K562 (cell line): ENCODE data around the gene ZFP36. TPM values are rescaled to one million over a fixed set of nuclear protein-coding genes. Genes with fewer than 3 reads are reported as not detected.
A peak's percentile ranks its signal among the peaks of the same experiment; 100 is the strongest.

ENCODE experiments used
- AFF1 ChIP-seq, 2 experiments: fragments of 450-650 bp; IDR thresholded peaks; 2 replicates each; pipeline ENCODE4 v1.6.1; 2018; ENCODE audit warnings: mild to moderate bottlenecking in 2 of 2, low read depth in 1 of 2; ENCODE audit not compliant: partially characterized antibody in 2 of 2
- DACH1 ChIP-seq: fragments of 450-650 bp; IDR thresholded peaks from 2 replicates; pipeline ENCODE4 v1.6.1; 2018; ENCODE audit not compliant: partially characterized antibody
- EZH2 ChIP-seq: IDR thresholded peaks from 2 replicates; pipeline ENCODE4 v1.6.1; 2012; ENCODE audit warnings: low read depth, mild to moderate bottlenecking, inconsistent platforms, low read length, borderline replicate concordance
- GABPB1 ChIP-seq: sonication (generic); formaldehyde crosslinking; IDR thresholded peaks from 2 replicates; pipeline ENCODE4 v1.8.0; 2022; ENCODE audit warnings: mild to moderate bottlenecking, missing genetic modification reagents
- GTF2A2 ChIP-seq: IDR thresholded peaks from 2 replicates; pipeline ENCODE4 v1.6.1; 2016; ENCODE audit warnings: mild to moderate bottlenecking, missing genetic modification characterization, missing compliant biosample characterization
- HCFC1 ChIP-seq: IDR thresholded peaks from 2 replicates; pipeline ENCODE4 v1.6.1; 2012; ENCODE audit warnings: low read depth, low read length, improper control_type of control experiment
- HDAC6 ChIP-seq: IDR thresholded peaks from 2 replicates; pipeline ENCODE4 v1.6.1; 2012; ENCODE audit warnings: low read depth, mild to moderate bottlenecking, control low read depth, inconsistent platforms, low read length, moderate library complexity
- HLTF ChIP-seq: fragments of 450-650 bp; IDR thresholded peaks from 2 replicates; pipeline ENCODE4 v1.6.1; 2016
- MCM3 ChIP-seq: fragments of 450-650 bp; IDR thresholded peaks from 2 replicates; pipeline ENCODE4 v1.6.1; 2016
- NCOR1 ChIP-seq: fragments of 450-650 bp; IDR thresholded peaks from 2 replicates; pipeline ENCODE4 v1.6.1; 2016; ENCODE audit warnings: mild to moderate bottlenecking, moderate library complexity
- NFIC ChIP-seq: fragments of 450-650 bp; IDR thresholded peaks from 2 replicates; pipeline ENCODE4 v1.6.1; 2017; ENCODE audit warnings: mild to moderate bottlenecking, inconsistent platforms
- PCBP1 ChIP-seq: fragments of 200-400 bp; formaldehyde crosslinking; IDR thresholded peaks from 2 replicates; pipeline ENCODE4 v1.6.1; 2018; ENCODE audit warnings: mild to moderate bottlenecking, low read depth, low read length; ENCODE audit not compliant: poor library complexity, severe bottlenecking
- PHF21A ChIP-seq: fragments of 450-650 bp; IDR thresholded peaks from 2 replicates; pipeline ENCODE4 v1.6.1; 2017; ENCODE audit warnings: low read depth, borderline replicate concordance
- SIX5 ChIP-seq, 2 experiments: IDR thresholded peaks; 2 replicates each; pipeline ENCODE4 v1.6.1; 2011; ENCODE audit warnings: low read length in 2 of 2, borderline replicate concordance in 1 of 2, low read depth in 1 of 2, mild to moderate bottlenecking in 1 of 2, moderate library complexity in 1 of 2; ENCODE audit not compliant: insufficient read depth in 1 of 2
- SRSF7 ChIP-seq: fragments of 200-400 bp; formaldehyde crosslinking; optimal IDR thresholded peaks from 2 replicates; pipeline ENCODE3; 2017; ENCODE audit warnings: mild to moderate bottlenecking, low read depth, low read length
- TAF1 ChIP-seq: IDR thresholded peaks from 2 replicates; pipeline ENCODE4 v1.6.1; 2011; ENCODE audit warnings: mild to moderate bottlenecking, low read length, moderate library complexity; ENCODE audit not compliant: insufficient read depth, control insufficient read depth, severe bottlenecking; ENCODE audit errors: extremely low read depth
- TBL1XR1 ChIP-seq, 2 experiments: IDR thresholded peaks; 2 replicates each; pipeline ENCODE4 v1.6.1; 2012; ENCODE audit warnings: improper control_type of control experiment in 2 of 2, low read length in 2 of 2, mild to moderate bottlenecking in 1 of 2
- THRA ChIP-seq: fragments of 450-650 bp; IDR thresholded peaks from 2 replicates; pipeline ENCODE4 v1.6.1; 2017; ENCODE audit warnings: mild to moderate bottlenecking, moderate library complexity
- ZNF143 ChIP-seq: sonication (generic); formaldehyde crosslinking; IDR thresholded peaks from 2 replicates; pipeline ENCODE4 v1.9.0; 2022; ENCODE audit warnings: mild to moderate bottlenecking, missing genetic modification reagents
- ZNF589 ChIP-seq: fragments of 200-800 bp; sonication (Bioruptor generic); IDR thresholded peaks from 2 replicates; pipeline ENCODE4 v1.6.1; 2016; ENCODE audit warnings: low read depth, missing genetic modification characterization, missing compliant biosample characterization
- ZNF655 ChIP-seq: fragments of 250-450 bp; sonication (Bioruptor Pico); IDR thresholded peaks from 2 replicates; pipeline ENCODE4 v1.5.0; 2021
- ZNF668 ChIP-seq: fragments of 250-450 bp; sonication (Bioruptor Pico); IDR thresholded peaks from 2 replicates; pipeline ENCODE4 v1.8.0; 2022; ENCODE audit warnings: mild to moderate bottlenecking, inconsistent platforms
- ZNF717 ChIP-seq: fragments of 250-450 bp; sonication (Bioruptor Pico); IDR thresholded peaks from 2 replicates; pipeline ENCODE4 v1.5.0; 2021
- ZNF77 ChIP-seq: fragments of 250-450 bp; sonication (Bioruptor Pico); IDR thresholded peaks from 2 replicates; pipeline ENCODE4 v1.5.0; 2020
- polyA plus RNA-seq, 8 experiments: library from polyadenylated mRNA; depleted of rRNA in 4 of 8; stranded (reverse) in 5 of 8; unstranded in 3 of 8; fragments of >200 nt; fragmentation: Nextera tagmentation in 2 of 8; fragmentation: Illumina TruSeq in 1 of 8; extraction: Ambion mirVana in 2 of 8; extraction: Trizol in 1 of 8; gene quantifications; 2 replicates each; pipeline versions ENCODE4 v1.2.1 to v1.2.3, GENCODE V29; 2011 to 2014; ENCODE audit warnings: inconsistent platforms in 1 of 8, missing spikeins in 1 of 8
- total RNA-seq, 7 experiments: library from RNA; depleted of rRNA in 6 of 7; stranded (reverse); fragments of >200 nt in 6 of 7; fragmentation: Illumina TruSeq in 2 of 7; extraction: Trizol in 2 of 7; gene quantifications; 2 replicates each; pipeline versions ENCODE4 v1.2.1 to v1.2.3, GENCODE V29; 2011 to 2021; ENCODE audit warnings: low replicate concordance in 1 of 7

The ZFP36 gene
- total and polyA plus RNA-seq, 9 of the 15 experiments (the other 6 are each of a cell fraction or from before 2014, with no cell fraction given): 1.0 to 20.1 (median 3.5) TPM

- TF ChIP-seq GABPB1 (CRISPR knock-in tag): peak; percentile 91
- peak; percentile 87 for TF ChIP-seq ZNF143 (CRISPR knock-in tag)
- TF ChIP-seq HLTF: no peak
- TF ChIP-seq NFIC: peak; percentile 26; the same call in 1 of the 2 replicates
- no peak for TF ChIP-seq NCOR1
- no peak for TF ChIP-seq ZNF77 (CRISPR knock-in tag)
- TF ChIP-seq HDAC6: no peak
- no peak for TF ChIP-seq ZNF717 (CRISPR knock-in tag)
- peak in 1 of 2 experiments; percentile 78 for TF ChIP-seq AFF1 (IDR thresholded peaks at IDR 0.05; ENCODE audit: low read depth in 1 of 2, partially characterized antibody in 2 of 2)
- TF ChIP-seq ZNF668 (CRISPR knock-in tag): no peak
- TF ChIP-seq PHF21A: 0 out of 2 replicates have a peak, but pooled peaks have one; percentile 58
- TF ChIP-seq TBL1XR1 (IDR thresholded peaks at IDR 0.05; ENCODE audit: low read length in 2 of 2): no peak; a peak in 1 of 4 replicates
- no peak for TF ChIP-seq EZH2
- TF ChIP-seq MCM3: no peak
- TF ChIP-seq TAF1: peak; percentile 62
- TF ChIP-seq GTF2A2: peak; percentile 11; the same call in 1 of the 2 replicates
- TF ChIP-seq THRA: no peak
- no peak for TF ChIP-seq PCBP1
- no peak for TF ChIP-seq ZNF589
- no peak for TF ChIP-seq ZNF655
- TF ChIP-seq SIX5 (IDR thresholded peaks at IDR 0.05; ENCODE audit: borderline replicate concordance in 1 of 2, insufficient read depth in 1 of 2, low read depth in 1 of 2, low read length in 2 of 2): peak; percentile 44 to 77; a peak in 3 of 4 replicates
- TF ChIP-seq SRSF7: no peak
- peak; percentile 81 for TF ChIP-seq DACH1
- TF ChIP-seq HCFC1: peak; percentile 90
Observed at GRCh38 chr19:39390751-39391437, 15.8 kb upstream of the ZFP36 start, which contains the start of the genes MED29 and PAF1 (continued).
